Measurements from ENCODE around the gene TERC. TPM values are rescaled to one million over a fixed set of nuclear protein-coding genes. Genes with fewer than 3 reads are reported as not detected.

The TERC gene
- total RNA-seq, 1 donor = 200 TPM

DNA sequence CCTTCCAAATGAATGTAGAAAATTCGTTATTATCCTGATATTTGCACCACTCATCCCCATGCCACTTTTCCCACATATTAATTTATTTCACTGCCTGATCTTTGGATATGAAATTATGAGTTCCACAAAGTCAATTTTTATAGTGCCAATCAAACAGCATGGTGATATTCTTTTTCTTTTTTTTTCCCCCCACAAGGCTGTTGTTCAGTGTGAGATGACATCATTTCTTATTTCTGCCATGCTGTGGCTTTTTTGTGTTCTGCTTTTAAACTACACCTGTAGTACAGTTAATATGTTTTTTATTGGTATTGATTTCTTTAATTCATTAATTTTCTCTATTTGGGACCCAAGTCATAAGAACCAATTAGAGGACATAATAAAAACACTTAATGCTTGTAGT is 22.9 kb upstream of the TERC start:
- no peak overlapping the region for H3K4me2 ChIP-seq (ENCODE audit: insufficient read depth, low read length)
- H3K4me1 ChIP-seq (ENCODE audit: insufficient read depth, low read length) = peaks cover 4% of the 10 kb centered on the region
- H3K36me3 ChIP-seq (ENCODE audit: insufficient read depth, low read length) = peaks cover 53% of the 10 kb centered on the region
- no peak overlapping the region for H3K4me3 ChIP-seq (ENCODE audit: insufficient read depth, low read length)
- H3K27me3 ChIP-seq (ENCODE audit: insufficient read depth, low read length) = no peaks in the 10 kb centered on the region
- TF ChIP-seq, protein P1, sequence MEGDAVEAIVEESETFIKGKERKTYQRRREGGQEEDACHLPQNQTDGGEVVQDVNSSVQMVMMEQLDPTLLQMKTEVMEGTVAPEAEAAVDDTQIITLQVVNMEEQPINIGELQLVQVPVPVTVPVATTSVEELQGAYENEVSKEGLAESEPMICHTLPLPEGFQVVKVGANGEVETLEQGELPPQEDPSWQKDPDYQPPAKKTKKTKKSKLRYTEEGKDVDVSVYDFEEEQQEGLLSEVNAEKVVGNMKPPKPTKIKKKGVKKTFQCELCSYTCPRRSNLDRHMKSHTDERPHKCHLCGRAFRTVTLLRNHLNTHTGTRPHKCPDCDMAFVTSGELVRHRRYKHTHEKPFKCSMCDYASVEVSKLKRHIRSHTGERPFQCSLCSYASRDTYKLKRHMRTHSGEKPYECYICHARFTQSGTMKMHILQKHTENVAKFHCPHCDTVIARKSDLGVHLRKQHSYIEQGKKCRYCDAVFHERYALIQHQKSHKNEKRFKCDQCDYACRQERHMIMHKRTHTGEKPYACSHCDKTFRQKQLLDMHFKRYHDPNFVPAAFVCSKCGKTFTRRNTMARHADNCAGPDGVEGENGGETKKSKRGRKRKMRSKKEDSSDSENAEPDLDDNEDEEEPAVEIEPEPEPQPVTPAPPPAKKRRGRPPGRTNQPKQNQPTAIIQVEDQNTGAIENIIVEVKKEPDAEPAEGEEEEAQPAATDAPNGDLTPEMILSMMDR (IDR thresholded peaks at IDR 0.05; ENCODE audit: extremely low read depth, low read depth, low read length) = no peak
- no peaks in the 10 kb centered on the region for H3K79me2 ChIP-seq (ENCODE audit: insufficient read depth, low read length)
- H2AFZ ChIP-seq (ENCODE audit: low read length) = no peak overlapping the region
- H4K20me1 ChIP-seq (ENCODE audit: insufficient read depth, low read length) = no peaks in the 10 kb centered on the region
- DNase-seq (ENCODE audit: insufficient read length, low spot score, missing footprints) = no peak
- no peaks in the 10 kb centered on the region for H3K9me3 ChIP-seq (ENCODE audit: low read depth, low read length)
- no peak overlapping the region for H3K27ac ChIP-seq (ENCODE audit: low read depth, low read length)

DNA sequence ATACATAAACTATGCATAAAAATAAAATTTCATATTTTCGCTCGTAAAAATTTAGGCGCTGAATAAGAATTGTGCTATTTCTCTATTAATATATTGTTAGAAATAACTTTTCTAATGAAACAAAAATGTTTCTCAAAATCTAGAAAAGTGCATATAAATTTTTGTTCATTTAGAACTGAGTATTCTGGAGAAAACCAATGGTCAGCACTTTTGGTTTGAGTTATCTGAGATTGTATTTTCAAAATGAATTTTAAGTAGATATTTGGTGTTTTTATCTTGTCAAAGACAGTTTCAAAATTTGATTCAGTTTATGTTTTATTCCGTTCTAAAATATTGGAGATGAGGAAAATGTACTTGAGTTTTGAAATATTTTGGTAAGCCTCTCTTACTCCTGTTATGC is 22.3 kb upstream of the TERC start:
- H3K36me3 ChIP-seq (ENCODE audit: insufficient read depth, low read length) = peaks cover 60% of the 10 kb centered on the region
- no peak overlapping the region for H3K4me3 ChIP-seq (ENCODE audit: insufficient read depth, low read length)
- no peak for DNase-seq (ENCODE audit: insufficient read length, low spot score, missing footprints)
- H4K20me1 ChIP-seq (ENCODE audit: insufficient read depth, low read length) = no peaks in the 10 kb centered on the region
- no peaks in the 10 kb centered on the region for H3K27me3 ChIP-seq (ENCODE audit: insufficient read depth, low read length)
- no peak overlapping the region for H3K4me2 ChIP-seq (ENCODE audit: insufficient read depth, low read length)
- peaks cover 4% of the 10 kb centered on the region for H3K4me1 ChIP-seq (ENCODE audit: insufficient read depth, low read length)
- H2AFZ ChIP-seq (ENCODE audit: low read length) = no peak overlapping the region
- no peak overlapping the region for H3K27ac ChIP-seq (ENCODE audit: low read depth, low read length)
- H3K9me3 ChIP-seq (ENCODE audit: low read depth, low read length) = no peaks in the 10 kb centered on the region
- TF ChIP-seq, protein P1 (IDR thresholded peaks at IDR 0.05; ENCODE audit: extremely low read depth, low read depth, low read length) = no peak
- H3K79me2 ChIP-seq (ENCODE audit: insufficient read depth, low read length) = peaks cover 2% of the 10 kb centered on the region

DNA sequence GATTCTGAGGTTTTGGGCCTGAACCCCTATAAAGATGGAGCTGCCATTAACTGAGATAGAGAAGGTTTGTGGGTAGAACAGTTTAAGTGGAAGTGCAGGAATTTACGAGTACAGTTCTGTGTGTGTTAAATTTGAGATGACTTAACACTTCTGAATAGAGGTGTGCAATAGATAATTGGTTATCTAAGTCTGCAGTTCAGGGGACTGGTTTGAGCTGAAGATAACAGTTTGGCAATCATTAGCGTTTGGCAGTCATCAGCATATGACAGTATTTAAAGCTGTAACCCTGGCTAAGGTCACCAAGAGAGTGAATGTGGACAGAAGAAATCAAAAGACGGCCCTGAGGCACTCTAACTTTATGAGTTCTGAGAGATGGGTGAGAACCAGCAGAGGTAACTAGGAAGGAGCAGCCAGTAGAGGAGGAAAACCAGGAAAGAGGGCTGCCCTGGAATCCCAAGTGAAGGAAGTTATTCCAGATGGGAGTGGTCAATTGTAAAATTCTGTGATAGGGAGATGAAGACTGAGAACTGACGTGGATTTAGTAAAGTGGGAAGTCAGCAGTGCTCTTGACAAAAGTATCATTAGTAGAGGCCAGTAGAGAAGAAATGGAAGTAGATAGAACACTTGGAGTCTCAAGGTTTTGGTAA is 16.5 kb upstream of the TERC start:
- H3K9me3 ChIP-seq (ENCODE audit: low read depth, low read length) = no peaks in the 10 kb centered on the region
- TF ChIP-seq, protein P1 (IDR thresholded peaks at IDR 0.05; ENCODE audit: extremely low read depth, low read depth, low read length) = no peak
- no peak overlapping the region for H3K27ac ChIP-seq (ENCODE audit: low read depth, low read length)
- peaks cover 5% of the 10 kb centered on the region for H4K20me1 ChIP-seq (ENCODE audit: insufficient read depth, low read length)
- peaks cover 40% of the 10 kb centered on the region for H3K79me2 ChIP-seq (ENCODE audit: insufficient read depth, low read length)
- no peak overlapping the region for H3K4me2 ChIP-seq (ENCODE audit: insufficient read depth, low read length)
- no peaks in the 10 kb centered on the region for H3K4me1 ChIP-seq (ENCODE audit: insufficient read depth, low read length)
- no peak overlapping the region for H3K4me3 ChIP-seq (ENCODE audit: insufficient read depth, low read length)
- H3K36me3 ChIP-seq (ENCODE audit: insufficient read depth, low read length) = peaks cover 94% of the 10 kb centered on the region
- no peak overlapping the region for H2AFZ ChIP-seq (ENCODE audit: low read length)
- no peaks in the 10 kb centered on the region for H3K27me3 ChIP-seq (ENCODE audit: insufficient read depth, low read length)
- DNase-seq (ENCODE audit: insufficient read length, low spot score, missing footprints) = no peak

DNA sequence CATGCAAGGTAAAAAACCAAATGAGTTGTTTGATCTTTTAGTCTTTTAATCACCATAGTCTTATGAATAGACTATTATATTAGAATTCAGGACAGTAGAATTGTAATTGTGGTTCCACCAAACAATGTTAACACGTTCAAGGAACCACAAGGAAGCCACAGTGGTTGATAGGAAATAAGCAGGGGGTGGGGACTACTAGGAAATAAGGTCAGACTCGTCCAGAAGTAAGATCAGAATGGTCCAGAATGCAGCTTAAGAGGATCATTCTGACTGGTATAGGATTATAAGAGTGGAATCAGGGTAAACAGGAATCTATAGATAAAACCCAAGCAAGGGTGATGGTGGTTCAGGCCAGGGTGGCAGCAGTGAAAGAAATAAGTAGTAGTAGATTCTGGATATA is 15.9 kb upstream of the TERC start:
- H3K27me3 ChIP-seq (ENCODE audit: insufficient read depth, low read length) = no peaks in the 10 kb centered on the region
- TF ChIP-seq, protein P1 (IDR thresholded peaks at IDR 0.05; ENCODE audit: extremely low read depth, low read depth, low read length) = no peak
- no peak overlapping the region for H3K4me3 ChIP-seq (ENCODE audit: insufficient read depth, low read length)
- H3K4me1 ChIP-seq (ENCODE audit: insufficient read depth, low read length) = no peaks in the 10 kb centered on the region
- no peak overlapping the region for H2AFZ ChIP-seq (ENCODE audit: low read length)
- H3K36me3 ChIP-seq (ENCODE audit: insufficient read depth, low read length) = peaks cover 91% of the 10 kb centered on the region
- H3K9me3 ChIP-seq (ENCODE audit: low read depth, low read length) = no peaks in the 10 kb centered on the region
- H4K20me1 ChIP-seq (ENCODE audit: insufficient read depth, low read length) = peaks cover 8% of the 10 kb centered on the region
- no peak for DNase-seq (ENCODE audit: insufficient read length, low spot score, missing footprints)
- H3K4me2 ChIP-seq (ENCODE audit: insufficient read depth, low read length) = no peak overlapping the region
- peaks cover 46% of the 10 kb centered on the region for H3K79me2 ChIP-seq (ENCODE audit: insufficient read depth, low read length)
- no peak overlapping the region for H3K27ac ChIP-seq (ENCODE audit: low read depth, low read length)
